Measurements from ENCODE around the gene LGR5. TPM values are rescaled to one million over a fixed set of nuclear protein-coding genes. Genes with fewer than 3 reads are reported as not detected.
"Not testable (repeated sequence)": the region's sequence is repeated elsewhere in the genome, so short reads cannot be mapped to it uniquely, and the experiment has no call there.

The LGR5 gene
- total RNA-seq, 2 experiments from 2014 or later: not detected

GRCh38 chr12:71555789-71556188 lies 116.2 kb downstream of the LGR5 start:
- POLR2A ChIA-PET; H3K27ac Mint-ChIP-seq; H3K4me3 Mint-ChIP-seq; DNase-seq; H3K4me1 Mint-ChIP-seq; H3K36me3 Mint-ChIP-seq; ATAC-seq (ENCODE audit: low read depth); H3K27me3 Mint-ChIP-seq; H3K9me3 Mint-ChIP-seq: not testable (repeated sequence)

GRCh38 chr12:71556448-71556847 lies 116.8 kb downstream of the LGR5 start:
- no peaks in the 10 kb centered on the region for H3K36me3 Mint-ChIP-seq
- H3K27ac Mint-ChIP-seq: no peak overlapping the region
- DNase-seq (no peak), ATAC-seq (ENCODE audit: low read depth) (no peak)
- H3K9me3 Mint-ChIP-seq: no peaks in the 10 kb centered on the region
- H3K27me3 Mint-ChIP-seq: no peaks in the 10 kb centered on the region
- no peaks in the 10 kb centered on the region for H3K4me1 Mint-ChIP-seq
- H3K4me3 Mint-ChIP-seq: no peak overlapping the region
- POLR2A ChIA-PET: no interaction called here

GRCh38 chr12:71556875-71557274 lies 117.3 kb downstream of the LGR5 start:
- Mint-ChIP-seq H3K9me3 (no peaks in the 10 kb centered on the region), H3K27me3 (no peaks in the 10 kb centered on the region), H3K4me1 (no peaks in the 10 kb centered on the region), H3K4me3 (no peak overlapping the region), H3K36me3 (no peaks in the 10 kb centered on the region), H3K27ac (no peak overlapping the region)
- DNase-seq (no peak), ATAC-seq (ENCODE audit: low read depth) (no peak)
- POLR2A ChIA-PET: no interaction called here

GRCh38 chr12:71558445-71558844 lies 118.8 kb downstream of the LGR5 start:
- no peak for DNase-seq
- no peaks in the 10 kb centered on the region for H3K36me3 Mint-ChIP-seq

GRCh38 chr12:71562676-71563595 lies 123.3 kb downstream of the LGR5 start:
- peaks cover 3% of the 10 kb centered on the region for H3K27me3 Mint-ChIP-seq
- no peaks in the 10 kb centered on the region for H3K36me3 Mint-ChIP-seq
- POLR2A ChIA-PET: no interaction called here
- no peak for ATAC-seq (ENCODE audit: low read depth)
- DNase-seq: no peak
- H3K4me3 Mint-ChIP-seq: no peak overlapping the region
- H3K9me3 Mint-ChIP-seq: no peaks in the 10 kb centered on the region
- no peaks in the 10 kb centered on the region for H3K4me1 Mint-ChIP-seq
- no peak overlapping the region for H3K27ac Mint-ChIP-seq

More at GRCh38 chr12:71558445-71558844, 118.8 kb downstream of the LGR5 start:
- Mint-ChIP-seq H3K4me3 (no peak overlapping the region), H3K4me1 (no peaks in the 10 kb centered on the region), H3K27me3 (peaks cover 3% of the 10 kb centered on the region), H3K27ac (no peak overlapping the region), H3K9me3 (no peaks in the 10 kb centered on the region)
- POLR2A ChIA-PET: no interaction called here
- ATAC-seq (ENCODE audit: low read depth): no peak

GRCh38 chr12:71565535-71565934 lies 125.9 kb downstream of the LGR5 start:
- Mint-ChIP-seq H3K36me3 (no peaks in the 10 kb centered on the region), H3K27me3 (peaks cover 12% of the 10 kb centered on the region), H3K4me1 (no peaks in the 10 kb centered on the region), H3K9me3 (no peaks in the 10 kb centered on the region), H3K4me3 (no peak overlapping the region), H3K27ac (no peak overlapping the region)
- no peak for DNase-seq
- ATAC-seq (ENCODE audit: low read depth): no peak
- POLR2A ChIA-PET: no interaction called here

- Mint-ChIP-seq H3K27me3 (peaks cover 13% of the 10 kb centered on the region), H3K36me3 (no peaks in the 10 kb centered on the region), H3K4me1 (no peaks in the 10 kb centered on the region), H3K27ac (no peak overlapping the region), H3K9me3 (no peaks in the 10 kb centered on the region), H3K4me3 (no peak overlapping the region)
- DNase-seq: no peak
- no peak for ATAC-seq (ENCODE audit: low read depth)
- POLR2A ChIA-PET: no interaction called here
Observed at GRCh38 chr12:71566655-71567054, 127.1 kb downstream of the LGR5 start.

GRCh38 chr12:71567537-71567936 lies 127.9 kb downstream of the LGR5 start:
- no peak for ATAC-seq (ENCODE audit: low read depth)
- Mint-ChIP-seq H3K4me1 (no peaks in the 10 kb centered on the region), H3K27ac (no peak overlapping the region), H3K4me3 (no peak overlapping the region), H3K36me3 (no peaks in the 10 kb centered on the region), H3K9me3 (no peaks in the 10 kb centered on the region), H3K27me3 (peaks cover 13% of the 10 kb centered on the region)
- POLR2A ChIA-PET: no interaction called here
- DNase-seq: no peak

GRCh38 chr12:71569885-71570284 lies 130.3 kb downstream of the LGR5 start:
- H3K36me3 Mint-ChIP-seq; ATAC-seq (ENCODE audit: low read depth); DNase-seq; H3K9me3 Mint-ChIP-seq; POLR2A ChIA-PET; H3K4me3 Mint-ChIP-seq; H3K27ac Mint-ChIP-seq; H3K4me1 Mint-ChIP-seq: not testable (repeated sequence)
- H3K27me3 Mint-ChIP-seq: peaks cover 11% of the 10 kb centered on the region

- Mint-ChIP-seq H3K9me3 (no peaks in the 10 kb centered on the region), H3K4me3 (no peak overlapping the region), H3K27ac (no peak overlapping the region), H3K36me3 (no peaks in the 10 kb centered on the region), H3K4me1 (no peaks in the 10 kb centered on the region), H3K27me3 (no peaks in the 10 kb centered on the region)
- ATAC-seq (ENCODE audit: low read depth): no peak
- no peak for DNase-seq
- POLR2A ChIA-PET: interaction anchor here (0.5 kb wide), 1 partner anchor 108 kb away, joined by 3 read pairs; no protein-coding TSS in a partner anchor
Observed at GRCh38 chr12:71576496-71576895, 136.9 kb downstream of the LGR5 start.

- Mint-ChIP-seq H3K36me3 (no peaks in the 10 kb centered on the region), H3K27me3 (peaks cover 3% of the 10 kb centered on the region), H3K4me3 (no peak overlapping the region), H3K4me1 (no peaks in the 10 kb centered on the region), H3K27ac (no peak overlapping the region), H3K9me3 (no peaks in the 10 kb centered on the region)
- POLR2A ChIA-PET: no interaction called here
- DNase-seq (no peak), ATAC-seq (ENCODE audit: low read depth) (no peak)
Observed at GRCh38 chr12:71578694-71579258, 139.2 kb downstream of the LGR5 start.

GRCh38 chr12:71581206-71581605 lies 141.6 kb downstream of the LGR5 start:
- H3K4me3 Mint-ChIP-seq: no peak overlapping the region
- no peak for ATAC-seq (ENCODE audit: low read depth)
- H3K27me3 Mint-ChIP-seq: peaks cover 6% of the 10 kb centered on the region
- no peaks in the 10 kb centered on the region for H3K9me3 Mint-ChIP-seq
- H3K36me3 Mint-ChIP-seq: no peaks in the 10 kb centered on the region
- no peak for DNase-seq
- no peaks in the 10 kb centered on the region for H3K4me1 Mint-ChIP-seq
- POLR2A ChIA-PET: no interaction called here
- H3K27ac Mint-ChIP-seq: no peak overlapping the region

GRCh38 chr12:71582925-71583324 lies 143.3 kb downstream of the LGR5 start:
- no peaks in the 10 kb centered on the region for H3K9me3 Mint-ChIP-seq
- POLR2A ChIA-PET: no interaction called here
- DNase-seq: no peak
- no peaks in the 10 kb centered on the region for H3K4me1 Mint-ChIP-seq
- peaks cover 6% of the 10 kb centered on the region for H3K27me3 Mint-ChIP-seq
- no peak overlapping the region for H3K27ac Mint-ChIP-seq
- H3K4me3 Mint-ChIP-seq: no peak overlapping the region
- no peaks in the 10 kb centered on the region for H3K36me3 Mint-ChIP-seq
- ATAC-seq (ENCODE audit: low read depth): no peak

- H3K4me3 Mint-ChIP-seq: no peak overlapping the region
- peaks cover 6% of the 10 kb centered on the region for H3K27me3 Mint-ChIP-seq
- ATAC-seq (ENCODE audit: low read depth) (no peak), DNase-seq (no peak)
- H3K27ac Mint-ChIP-seq: no peak overlapping the region
- POLR2A ChIA-PET: no interaction called here
- H3K36me3 Mint-ChIP-seq: no peaks in the 10 kb centered on the region
- no peaks in the 10 kb centered on the region for H3K9me3 Mint-ChIP-seq
- H3K4me1 Mint-ChIP-seq: no peaks in the 10 kb centered on the region
Observed at GRCh38 chr12:71584356-71584755, 144.8 kb downstream of the LGR5 start.
